IMR-90 (cell line): ENCODE measurements around the gene RAD51B. TPM values are rescaled to one million over a fixed set of nuclear protein-coding genes. Genes with fewer than 3 reads are reported as not detected.

Source experiments
- ATAC-seq: fragments of 200-7000 bp; cut with Tn5 transposase; 2 replicates; pipeline ENCODE4 v1.9.1; 2020; ENCODE audit warnings: low read depth, mild to moderate bottlenecking, moderate library complexity
- BruUV-seq: library from RNA; stranded (reverse); fragments of 400-500 nt; replicated peaks from 2 replicates; lab custom pipeline; 2021; lab: Mats Ljungman, UMichigan
- CTCF ChIA-PET: fragments of 300-600 bp; formaldehyde crosslinking; extraction: SDS; loops from one replicate; lab custom pipeline; 2021; ENCODE audit warnings: antibody characterized with exemption; lab: Yijun Ruan, JAX
- POLR2A ChIA-PET: fragments of 300-600 bp; sonication (Branson Sonifier 250); formaldehyde crosslinking; loops from one replicate; lab custom pipeline; 2022; ENCODE audit warnings: antibody characterized with exemption; ENCODE audit not compliant: unreplicated experiment; lab: Charles Lee
- DNase-seq: peaks from one replicate; pipeline ENCODE4 v3.0.0; 2013
- H2AFZ ChIP-seq: replicated peaks from 2 replicates; pipeline ENCODE3; 2013; ENCODE audit warnings: low read length, mild to moderate bottlenecking; ENCODE audit not compliant: poor library complexity
- H2AK5ac ChIP-seq: 2 replicates; pipeline ENCODE4 v1.6.1; 2013; ENCODE audit warnings: low read depth, low read length, inconsistent platforms
- H2AK9ac ChIP-seq: replicated peaks from 2 replicates; pipeline ENCODE3; 2013; ENCODE audit warnings: mild to moderate bottlenecking, low read depth, low read length, moderate library complexity; ENCODE audit not compliant: poor library complexity
- H2BK120ac ChIP-seq: 2 replicates; pipeline ENCODE4 v1.6.1; 2013; ENCODE audit warnings: low read depth, low read length, inconsistent platforms
- H2BK15ac ChIP-seq: 3 replicates; pipeline ENCODE4 v1.6.1; 2013; ENCODE audit warnings: low read depth, low read length, inconsistent platforms
- H2BK20ac ChIP-seq: 2 replicates; pipeline ENCODE4 v1.6.1; 2013; ENCODE audit warnings: low read depth, mild to moderate bottlenecking, inconsistent platforms, low read length, moderate library complexity
- H2BK5ac ChIP-seq: 2 replicates; pipeline ENCODE4 v1.6.1; 2013; ENCODE audit warnings: mild to moderate bottlenecking, low read depth, low read length, inconsistent platforms; ENCODE audit not compliant: poor library complexity, severe bottlenecking
- H3K14ac ChIP-seq: replicated peaks from 2 replicates; pipeline ENCODE4 v1.6.1; 2013; ENCODE audit warnings: low read depth, low read length, inconsistent platforms
- H3K18ac ChIP-seq: 2 replicates; pipeline ENCODE4 v1.6.1; 2013; ENCODE audit warnings: low read depth, low read length, control low read depth
- H3K23ac ChIP-seq: 2 replicates; pipeline ENCODE4 v1.6.1; 2013; ENCODE audit warnings: low read depth, low read length, inconsistent platforms
- H3K27ac ChIP-seq: 2 replicates; pipeline ENCODE4 v1.5.1; 2013; ENCODE audit warnings: mild to moderate bottlenecking, control low read depth, low read length; ENCODE audit not compliant: insufficient read depth
- H3K27me3 ChIP-seq: 2 replicates; pipeline ENCODE4 v1.6.1; 2013; ENCODE audit warnings: low read length; ENCODE audit not compliant: control insufficient read depth, insufficient read depth
- H3K36me3 ChIP-seq: 2 replicates; pipeline ENCODE4 v1.6.1; 2013; ENCODE audit warnings: low read length, mixed read lengths; ENCODE audit not compliant: control insufficient read depth, insufficient read depth
- H3K4ac ChIP-seq: 2 replicates; pipeline ENCODE4 v1.6.1; 2013; ENCODE audit warnings: low read depth, low read length, inconsistent platforms
- H3K4me1 ChIP-seq: 2 replicates; pipeline ENCODE4 v1.6.1; 2013; ENCODE audit warnings: low read length, mixed read lengths; ENCODE audit not compliant: control insufficient read depth, insufficient read depth
- H3K4me2 ChIP-seq: 2 replicates; pipeline ENCODE4 v1.6.1; 2013; ENCODE audit warnings: low read depth, mild to moderate bottlenecking, control low read depth, low read length, moderate library complexity
- H3K4me3 ChIP-seq: 2 replicates; pipeline ENCODE4 v1.5.1; 2013; ENCODE audit warnings: low read depth, mild to moderate bottlenecking, control low read depth, low read length, moderate library complexity; ENCODE audit not compliant: insufficient read depth
- H3K56ac ChIP-seq: 2 replicates; pipeline ENCODE4 v1.6.1; 2013; ENCODE audit warnings: low read length, inconsistent platforms; ENCODE audit not compliant: insufficient read depth; ENCODE audit errors: extremely low read depth
- H3K79me1 ChIP-seq, 2 experiments: 2 replicates each; pipeline ENCODE4 v1.6.1; 2013; ENCODE audit warnings: low read length in 2 of 2, inconsistent platforms in 1 of 2, low read depth in 1 of 2
- H3K9ac ChIP-seq: 2 replicates; pipeline ENCODE4 v1.6.1; 2013; ENCODE audit warnings: low read depth, low read length, control low read depth
- H3K9me1 ChIP-seq: 2 replicates; pipeline ENCODE4 v1.6.1; 2013; ENCODE audit warnings: low read length, inconsistent platforms; ENCODE audit not compliant: insufficient read depth
- H3K9me3 ChIP-seq: 2 replicates; pipeline ENCODE4 v1.6.1; 2013; ENCODE audit warnings: low read length; ENCODE audit not compliant: control insufficient read depth, insufficient read depth
- H4K20me1 ChIP-seq: 2 replicates; pipeline ENCODE4 v1.6.1; 2013; ENCODE audit warnings: low read length, inconsistent platforms; ENCODE audit not compliant: insufficient read depth
- H4K5ac ChIP-seq: 2 replicates; pipeline ENCODE4 v1.6.1; 2013; ENCODE audit warnings: mild to moderate bottlenecking, low read depth, low read length, control low read depth
- H4K8ac ChIP-seq, 2 experiments: 2 replicates each; pipeline ENCODE4 v1.6.1; 2013; ENCODE audit warnings: low read depth in 2 of 2, low read length in 2 of 2, control low read depth in 1 of 2, inconsistent platforms in 1 of 2
- H4K91ac ChIP-seq: 2 replicates; pipeline ENCODE4 v1.6.1; 2013; ENCODE audit warnings: low read depth, low read length, inconsistent platforms; ENCODE audit not compliant: insufficient read depth
- BHLHE40 ChIP-seq: fragments of 150-350 bp; IDR thresholded peaks from 2 replicates; pipeline ENCODE4 v1.6.1; 2016; ENCODE audit warnings: mild to moderate bottlenecking, low read depth, low read length
- CEBPB ChIP-seq: IDR thresholded peaks from 2 replicates; pipeline ENCODE4 v1.6.1; 2012; ENCODE audit warnings: low read depth, low read length, improper control_type of control experiment
- CHD1 ChIP-seq: IDR thresholded peaks from 2 replicates; pipeline ENCODE4 v1.6.1; 2012; ENCODE audit warnings: low read depth, low read length, improper control_type of control experiment
- FOS ChIP-seq: fragments of 150-350 bp; IDR thresholded peaks from 2 replicates; pipeline ENCODE4 v1.6.1; 2016; ENCODE audit warnings: low read depth, low read length
- MAFK ChIP-seq: IDR thresholded peaks from 2 replicates; pipeline ENCODE4 v1.6.1; 2012; ENCODE audit warnings: low read depth, low read length, improper control_type of control experiment
- MAZ ChIP-seq: IDR thresholded peaks from 2 replicates; pipeline ENCODE4 v1.6.1; 2012; ENCODE audit warnings: low read depth, mild to moderate bottlenecking, low read length, improper control_type of control experiment, moderate library complexity, borderline replicate concordance
- MXI1 ChIP-seq: IDR thresholded peaks from 2 replicates; pipeline ENCODE4 v1.6.1; 2012; ENCODE audit warnings: low read depth, mild to moderate bottlenecking, low read length, moderate library complexity, borderline replicate concordance
- NFE2L2 ChIP-seq: fragments of 150-350 bp; IDR thresholded peaks from 2 replicates; pipeline ENCODE4 v1.6.1; 2016; ENCODE audit warnings: low read depth, mild to moderate bottlenecking, low read length
- POLR2A ChIP-seq: IDR thresholded peaks from 2 replicates; pipeline ENCODE4 v1.6.1; 2012; ENCODE audit warnings: mild to moderate bottlenecking, low read depth, low read length
- RAD21 ChIP-seq: IDR thresholded peaks from 2 replicates; pipeline ENCODE4 v1.6.1; 2012; ENCODE audit warnings: low read length, improper control_type of control experiment
- RCOR1 ChIP-seq: IDR thresholded peaks from 2 replicates; pipeline ENCODE4 v1.6.1; 2012; ENCODE audit warnings: mild to moderate bottlenecking, low read length, improper control_type of control experiment; ENCODE audit not compliant: insufficient replicate concordance
- RFX5 ChIP-seq: IDR thresholded peaks from 2 replicates; pipeline ENCODE4 v1.8.0; 2012; ENCODE audit warnings: low read depth, mild to moderate bottlenecking, low read length, moderate library complexity
- SMC3 ChIP-seq: fragments of 150-350 bp; IDR thresholded peaks from 2 replicates; pipeline ENCODE4 v1.6.1; 2016; ENCODE audit warnings: low read depth, mild to moderate bottlenecking, antibody characterized with exemption, low read length, moderate library complexity
- WGBS, 2 experiments: methylation state at CpG; one replicate each; pipeline versions ENCODE4 v1.1.5 to v1.1.7; 2013; ENCODE audit warnings: missing lambda C conversion rate in 2 of 2; ENCODE audit not compliant: insufficient read length in 1 of 2; ENCODE audit errors: extremely low coverage in 2 of 2; 5-methylcytosine and 5-hydroxymethylcytosine counted together
- dilution Hi-C: fragments of 300-500 bp; cut with HindIII; formaldehyde crosslinking; loops from one replicate; pipeline ENCODE4 v1.14.3; 2018; ENCODE audit warnings: low sequenced_read_pairs; ENCODE audit not compliant: unreplicated experiment
- in situ Hi-C: fragments of 300-500 bp; cut with MboI; formaldehyde crosslinking; loops from 3 replicates; pipeline ENCODE4 v1.14.3; 2019; ENCODE audit warnings: low sequenced_read_pairs, inconsistent platforms, mixed read lengths
- intact Hi-C: fragments of 100-400 bp; cut with micrococcal nuclease; formaldehyde crosslinking; loops from 2 replicates; pipeline ENCODE4 v1.10.0; 2022
- polyA plus RNA-seq, 3 experiments: library from polyadenylated mRNA; depleted of rRNA; stranded (reverse); fragments of >200 nt; gene quantifications; 2 replicates each; pipeline ENCODE4 v1.2.3, GENCODE V29; 2012; ENCODE audit warnings: low replicate concordance in 1 of 3
- total RNA-seq: library from RNA; depleted of rRNA; stranded (reverse); fragments of >200 nt; gene quantifications from 2 replicates; pipeline ENCODE4 v1.2.3, GENCODE V29; 2012
- TF ChIP-seq, protein P1 (sequence below): conservative IDR thresholded peaks from 2 replicates; pipeline ENCODE4 v1.5.1; 2012; ENCODE audit warnings: mild to moderate bottlenecking, low read depth, low read length, improper control_type of control experiment
- TF ChIP-seq, protein P2 (sequence below): fragments of 150-350 bp; IDR thresholded peaks from 2 replicates; pipeline ENCODE4 v1.6.1; 2016; ENCODE audit warnings: low read depth, mild to moderate bottlenecking, low read length, moderate library complexity, borderline replicate concordance
- TF ChIP-seq, protein P3 (sequence below): fragments of 150-350 bp; IDR thresholded peaks from 2 replicates; pipeline ENCODE4 v1.6.1; 2017; ENCODE audit warnings: mild to moderate bottlenecking, antibody characterized with exemption, low read length, low read depth

RAD51B gene
- total and polyA plus RNA-seq, 2 of the 4 experiments (the other 2 are of a cell fraction), result 5.1 to 18.8 TPM

DNA sequence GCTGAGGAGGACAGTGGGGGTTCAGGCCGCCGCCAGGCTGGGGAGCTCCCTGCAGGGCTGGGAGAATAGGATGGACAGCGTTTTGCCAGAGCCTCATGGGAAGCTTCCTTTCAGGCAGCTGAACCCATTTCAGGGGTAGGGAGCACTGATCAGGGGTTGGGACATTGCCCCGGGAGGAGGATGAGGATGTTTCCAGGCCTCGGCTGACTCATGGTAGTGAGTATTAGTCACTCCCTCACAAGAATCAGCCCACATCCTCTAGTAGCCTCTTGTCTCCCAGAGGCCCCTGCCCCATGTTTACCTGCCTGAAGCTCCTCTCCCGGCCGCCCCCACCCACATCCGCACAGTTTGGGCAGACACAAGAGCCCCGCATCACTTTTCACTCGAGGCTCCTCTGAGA, 883.5 kb downstream of the RAD51B start:
- BruUV-seq, result no TSS peak
- H3K9me1 ChIP-seq, result peaks cover 19% of the 10 kb centered on the region
- peak overlapping the region; percentile 73 for H3K4ac ChIP-seq
- dilution Hi-C loops, result no loop called here
- peak overlapping the region; percentile 85 for H2AFZ ChIP-seq
- intact Hi-C loops, result no loop called here
- POLR2A ChIA-PET, result interaction anchor here (0.5 kb wide), 1 partner anchor 20 kb away, joined by 12 read pairs; no protein-coding TSS in a partner anchor
- H2BK20ac ChIP-seq, result peak overlapping the region; percentile 89
- no peak overlapping the region for H3K23ac ChIP-seq
- H4K8ac ChIP-seq, result peak overlapping the region in 1 of 2 experiments; percentile 56; a peak in 1 of 4 replicates
- ATAC-seq (peak; percentile 91), DNase-seq (peak; percentile 81)
- H3K56ac ChIP-seq, result no peak overlapping the region
- 66% methylated on average over 7 of the region's 10 CpGs; no CpG with 5 or more reads in 1 of the 2 experiments for WGBS, 2 experiments
- no peaks in the 10 kb centered on the region for H3K79me1 ChIP-seq
- CTCF ChIA-PET, result no interaction called here
- H3K27me3 ChIP-seq, result no peaks in the 10 kb centered on the region
- H3K4me2 ChIP-seq, result no peak overlapping the region
- TF ChIP-seq MAZ (no peak), CHD1 (no peak), MXI1 (no peak), FOS (peak; percentile 67), CEBPB (peak; percentile 53; the same call in 1 of the 2 replicates), RFX5 (no peak), POLR2A (no peak), BHLHE40 (no peak), NFE2L2 (no peak), SMC3 (no peak), MAFK (no peak), RAD21 (no peak), RCOR1 (peak; percentile 54)
- TF ChIP-seq, protein P1, sequence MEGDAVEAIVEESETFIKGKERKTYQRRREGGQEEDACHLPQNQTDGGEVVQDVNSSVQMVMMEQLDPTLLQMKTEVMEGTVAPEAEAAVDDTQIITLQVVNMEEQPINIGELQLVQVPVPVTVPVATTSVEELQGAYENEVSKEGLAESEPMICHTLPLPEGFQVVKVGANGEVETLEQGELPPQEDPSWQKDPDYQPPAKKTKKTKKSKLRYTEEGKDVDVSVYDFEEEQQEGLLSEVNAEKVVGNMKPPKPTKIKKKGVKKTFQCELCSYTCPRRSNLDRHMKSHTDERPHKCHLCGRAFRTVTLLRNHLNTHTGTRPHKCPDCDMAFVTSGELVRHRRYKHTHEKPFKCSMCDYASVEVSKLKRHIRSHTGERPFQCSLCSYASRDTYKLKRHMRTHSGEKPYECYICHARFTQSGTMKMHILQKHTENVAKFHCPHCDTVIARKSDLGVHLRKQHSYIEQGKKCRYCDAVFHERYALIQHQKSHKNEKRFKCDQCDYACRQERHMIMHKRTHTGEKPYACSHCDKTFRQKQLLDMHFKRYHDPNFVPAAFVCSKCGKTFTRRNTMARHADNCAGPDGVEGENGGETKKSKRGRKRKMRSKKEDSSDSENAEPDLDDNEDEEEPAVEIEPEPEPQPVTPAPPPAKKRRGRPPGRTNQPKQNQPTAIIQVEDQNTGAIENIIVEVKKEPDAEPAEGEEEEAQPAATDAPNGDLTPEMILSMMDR, result no peak
- TF ChIP-seq, protein P2, sequence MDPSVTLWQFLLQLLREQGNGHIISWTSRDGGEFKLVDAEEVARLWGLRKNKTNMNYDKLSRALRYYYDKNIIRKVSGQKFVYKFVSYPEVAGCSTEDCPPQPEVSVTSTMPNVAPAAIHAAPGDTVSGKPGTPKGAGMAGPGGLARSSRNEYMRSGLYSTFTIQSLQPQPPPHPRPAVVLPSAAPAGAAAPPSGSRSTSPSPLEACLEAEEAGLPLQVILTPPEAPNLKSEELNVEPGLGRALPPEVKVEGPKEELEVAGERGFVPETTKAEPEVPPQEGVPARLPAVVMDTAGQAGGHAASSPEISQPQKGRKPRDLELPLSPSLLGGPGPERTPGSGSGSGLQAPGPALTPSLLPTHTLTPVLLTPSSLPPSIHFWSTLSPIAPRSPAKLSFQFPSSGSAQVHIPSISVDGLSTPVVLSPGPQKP, result no peak
- TF ChIP-seq, protein P3, sequence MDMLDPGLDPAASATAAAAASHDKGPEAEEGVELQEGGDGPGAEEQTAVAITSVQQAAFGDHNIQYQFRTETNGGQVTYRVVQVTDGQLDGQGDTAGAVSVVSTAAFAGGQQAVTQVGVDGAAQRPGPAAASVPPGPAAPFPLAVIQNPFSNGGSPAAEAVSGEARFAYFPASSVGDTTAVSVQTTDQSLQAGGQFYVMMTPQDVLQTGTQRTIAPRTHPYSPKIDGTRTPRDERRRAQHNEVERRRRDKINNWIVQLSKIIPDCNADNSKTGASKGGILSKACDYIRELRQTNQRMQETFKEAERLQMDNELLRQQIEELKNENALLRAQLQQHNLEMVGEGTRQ, result no peak
- peak overlapping the region; percentile 66 for H2BK120ac ChIP-seq
- no peak overlapping the region for H3K4me3 ChIP-seq
- H2BK15ac ChIP-seq, result peak overlapping the region; percentile 82; the same call in 2 of the 3 replicates
- H2AK9ac ChIP-seq, result peak overlapping the region; percentile 82
- no peaks in the 10 kb centered on the region for H3K36me3 ChIP-seq
- peaks cover 7% of the 10 kb centered on the region; the same call in 1 of the 2 replicates for H3K9me3 ChIP-seq
- H3K9ac ChIP-seq, result no peak overlapping the region
- peak overlapping the region; percentile 21; the same call in 1 of the 2 replicates for H4K5ac ChIP-seq
- H3K14ac ChIP-seq, result 0 out of 2 replicates have a peak overlapping the region, but pooled peaks have one; percentile 38
- H4K20me1 ChIP-seq, result no peaks in the 10 kb centered on the region
- in situ Hi-C loops, result no loop called here
- H3K4me1 ChIP-seq, result peaks cover 12% of the 10 kb centered on the region
- H3K27ac ChIP-seq, result no peak overlapping the region
- peak overlapping the region; percentile 22; the same call in 1 of the 2 replicates for H3K18ac ChIP-seq
- H2AK5ac ChIP-seq, result peak overlapping the region; percentile 86
- H4K91ac ChIP-seq, result peak overlapping the region; percentile 55; the same call in 1 of the 2 replicates
- H2BK5ac ChIP-seq, result peak overlapping the region; percentile 47
